Stomach (tissue), 4 donors: Measurements from ENCODE around the gene FRMPD4.

ENCODE experiments used
- EP300 ChIP-seq: sonication (generic); formaldehyde crosslinking; IDR thresholded peaks from one replicate; pipeline ENCODE4 v1.6.1; 2017; ENCODE audit warnings: antibody characterized with exemption
- POLR2A ChIP-seq, 4 donors: fragments of 450-650 bp; IDR thresholded peaks; one replicate each; pipeline ENCODE4 v1.6.1; 2016; ENCODE audit warnings: antibody characterized with exemption in 4 of 4, control low read depth in 2 of 4, mild to moderate bottlenecking in 1 of 4, moderate library complexity in 1 of 4
- TF ChIP-seq, protein P1 (sequence below), 7 experiments: fragments of 450-650 bp in 4 of 7; fragments of 200-600 bp in 3 of 7; sonication (generic) in 3 of 7; IDR thresholded peaks; one replicate each; pipeline ENCODE4 v1.5.1; 2016 to 2019; ENCODE audit warnings: antibody characterized with exemption in 7 of 7, control low read depth in 2 of 7, mild to moderate bottlenecking in 1 of 7

GRCh38 chrX:12460929-12461328 lies 322.7 kb downstream of the FRMPD4 start:
- TF ChIP-seq, protein P1, sequence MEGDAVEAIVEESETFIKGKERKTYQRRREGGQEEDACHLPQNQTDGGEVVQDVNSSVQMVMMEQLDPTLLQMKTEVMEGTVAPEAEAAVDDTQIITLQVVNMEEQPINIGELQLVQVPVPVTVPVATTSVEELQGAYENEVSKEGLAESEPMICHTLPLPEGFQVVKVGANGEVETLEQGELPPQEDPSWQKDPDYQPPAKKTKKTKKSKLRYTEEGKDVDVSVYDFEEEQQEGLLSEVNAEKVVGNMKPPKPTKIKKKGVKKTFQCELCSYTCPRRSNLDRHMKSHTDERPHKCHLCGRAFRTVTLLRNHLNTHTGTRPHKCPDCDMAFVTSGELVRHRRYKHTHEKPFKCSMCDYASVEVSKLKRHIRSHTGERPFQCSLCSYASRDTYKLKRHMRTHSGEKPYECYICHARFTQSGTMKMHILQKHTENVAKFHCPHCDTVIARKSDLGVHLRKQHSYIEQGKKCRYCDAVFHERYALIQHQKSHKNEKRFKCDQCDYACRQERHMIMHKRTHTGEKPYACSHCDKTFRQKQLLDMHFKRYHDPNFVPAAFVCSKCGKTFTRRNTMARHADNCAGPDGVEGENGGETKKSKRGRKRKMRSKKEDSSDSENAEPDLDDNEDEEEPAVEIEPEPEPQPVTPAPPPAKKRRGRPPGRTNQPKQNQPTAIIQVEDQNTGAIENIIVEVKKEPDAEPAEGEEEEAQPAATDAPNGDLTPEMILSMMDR (IDR thresholded peaks at IDR 0.05) = no peak
- TF ChIP-seq POLR2A (IDR thresholded peaks at IDR 0.05) = no peak
- TF ChIP-seq EP300 = no peak
